HG02938 (cell line): Measurements from ENCODE around the gene LTBR.

Experiments
- ATAC-seq: cut with Tn5 transposase; IDR thresholded peaks from one replicate; pipeline ENCODE4 v1.9.1; 2021; ENCODE audit warnings: mild to moderate bottlenecking, moderate library complexity; ENCODE audit not compliant: unreplicated experiment

LTBR gene

DNA sequence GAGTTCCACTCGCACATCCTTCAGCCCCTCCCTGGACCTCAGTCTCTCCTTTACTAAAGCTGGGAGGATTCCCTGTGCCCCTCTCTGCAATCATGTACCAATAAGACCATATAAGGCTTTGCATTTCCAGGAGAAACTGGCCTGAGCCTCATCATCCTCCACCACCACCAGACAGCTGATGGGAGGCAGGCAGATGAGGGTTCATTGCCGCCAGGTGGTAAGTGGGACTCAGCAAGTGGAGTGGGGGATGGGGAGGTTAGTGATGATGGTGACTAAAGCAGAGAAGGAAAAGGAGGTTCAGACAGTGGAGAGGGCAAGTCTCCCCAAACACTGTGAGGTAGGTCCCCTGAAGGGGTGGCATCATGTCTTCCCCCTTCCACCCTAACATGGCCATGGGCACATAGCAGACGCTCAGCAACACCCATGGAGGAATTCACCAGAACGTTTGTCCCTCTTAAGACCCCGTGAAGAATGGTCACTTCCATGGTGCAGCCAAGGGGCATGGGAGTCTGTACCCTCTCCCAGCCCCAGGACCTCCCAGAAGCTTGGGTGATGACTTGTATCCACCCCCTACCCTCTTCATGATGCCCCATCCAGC, 37.6 kb upstream of the LTBR start:
- ATAC-seq: no peak

GRCh38 chr12:6346942-6347341, 37.0 kb upstream of the LTBR start:
- ATAC-seq: no peak

DNA sequence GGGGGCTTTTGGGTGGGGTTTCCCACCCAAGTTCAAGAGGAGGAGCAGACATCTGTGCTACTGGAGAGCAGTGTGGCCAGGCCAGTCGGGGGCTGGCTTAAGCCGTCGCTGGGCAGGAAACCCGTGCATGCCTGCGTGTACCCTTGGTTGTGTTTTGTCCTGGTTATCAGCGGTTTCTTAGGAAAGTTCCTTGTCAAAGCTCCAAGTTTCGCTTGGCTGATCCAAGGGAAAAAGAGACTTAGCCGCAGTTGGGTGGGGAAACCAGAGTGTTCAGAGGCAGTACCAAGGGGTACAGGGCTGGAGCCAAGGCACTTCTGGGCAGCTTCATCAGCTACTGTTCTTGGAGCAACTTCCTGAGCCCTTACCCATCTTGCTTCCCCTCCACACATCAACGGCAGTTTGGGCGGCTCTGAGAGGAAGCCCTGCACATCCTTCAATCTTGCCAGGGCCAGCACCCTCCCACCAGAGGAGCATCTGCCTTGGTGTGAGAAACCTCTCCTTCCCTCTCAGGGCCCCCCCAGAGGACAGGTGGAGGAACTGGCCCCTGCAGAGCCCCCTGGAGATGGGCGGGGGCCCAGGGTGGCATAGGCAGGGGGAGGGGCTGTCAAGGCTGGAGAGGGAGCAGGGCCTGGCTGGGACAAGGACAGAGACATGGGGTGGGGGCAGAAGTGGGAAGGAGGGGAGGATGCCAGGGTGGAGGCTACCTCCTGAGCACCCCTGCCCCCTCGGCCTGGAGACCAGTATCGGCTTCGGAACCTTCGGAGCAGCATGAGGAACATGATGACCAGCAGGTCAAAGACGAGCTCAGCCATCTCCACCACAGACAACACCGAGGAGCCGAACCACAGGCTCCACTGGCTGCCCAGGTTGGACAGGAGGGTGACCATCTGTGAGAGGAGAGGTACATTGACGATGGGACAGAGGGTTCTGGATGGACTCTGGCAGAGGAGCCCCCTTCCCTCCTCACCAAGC, 36.3 kb upstream of the LTBR start:
- no peak for ATAC-seq

DNA sequence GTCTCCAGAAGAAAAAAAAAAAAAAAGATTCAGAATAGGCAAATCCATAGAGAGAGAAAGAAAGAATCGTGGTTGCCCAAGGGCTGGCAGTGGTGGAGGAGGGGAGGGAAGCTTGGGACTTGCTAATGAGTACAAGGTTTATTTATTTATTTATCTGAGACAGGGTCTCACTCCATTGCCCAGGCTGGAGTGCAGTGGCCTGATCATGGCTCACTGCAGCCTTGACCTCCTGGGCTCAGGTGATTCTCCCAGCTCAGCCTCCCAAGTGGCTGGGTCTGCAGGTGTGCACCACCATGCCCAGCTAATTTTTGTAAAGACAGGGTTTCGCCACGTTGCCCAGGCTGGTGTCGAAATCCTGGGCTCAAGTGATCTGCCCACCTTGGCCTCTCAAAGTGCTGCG, 32.3 kb upstream of the LTBR start:
- ATAC-seq: no peak

- no peak for ATAC-seq
Observed at GRCh38 chr12:6352193-6353173, 31.5 kb upstream of the LTBR start.

GRCh38 chr12:6354495-6355393, 29.2 kb upstream of the LTBR start:
- ATAC-seq: no peak

GRCh38 chr12:6355491-6356373, 28.2 kb upstream of the LTBR start:
- no peak for ATAC-seq

- no peak for ATAC-seq
Observed at GRCh38 chr12:6356374-6356820, 27.6 kb upstream of the LTBR start.

- no peak for ATAC-seq
Observed at GRCh38 chr12:6358881-6359280, 25.1 kb upstream of the LTBR start.

DNA sequence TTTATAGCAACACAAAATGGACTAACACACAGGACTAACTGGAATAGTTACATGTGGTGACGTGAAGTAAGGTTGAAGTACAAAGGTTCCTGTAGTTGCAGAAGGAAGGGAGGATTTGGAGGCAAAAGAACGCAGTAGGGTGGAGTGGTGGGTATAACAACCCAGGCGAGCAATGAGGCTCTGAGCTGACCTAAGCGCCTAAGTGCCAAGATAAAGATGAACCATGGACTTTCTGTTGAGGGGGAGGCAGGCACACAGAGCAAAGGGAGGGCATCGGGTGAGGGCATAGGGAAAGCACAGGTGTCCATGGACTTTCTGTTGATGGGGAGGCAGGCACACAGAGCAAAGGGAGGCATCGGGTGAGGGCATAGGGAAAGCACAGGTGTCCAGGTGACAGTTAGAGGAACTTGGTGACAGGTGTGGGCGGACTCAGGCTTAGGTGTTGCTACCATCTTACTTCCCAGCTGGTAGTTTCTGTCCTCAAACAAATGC, 23.8 kb upstream of the LTBR start:
- ATAC-seq: no peak

DNA sequence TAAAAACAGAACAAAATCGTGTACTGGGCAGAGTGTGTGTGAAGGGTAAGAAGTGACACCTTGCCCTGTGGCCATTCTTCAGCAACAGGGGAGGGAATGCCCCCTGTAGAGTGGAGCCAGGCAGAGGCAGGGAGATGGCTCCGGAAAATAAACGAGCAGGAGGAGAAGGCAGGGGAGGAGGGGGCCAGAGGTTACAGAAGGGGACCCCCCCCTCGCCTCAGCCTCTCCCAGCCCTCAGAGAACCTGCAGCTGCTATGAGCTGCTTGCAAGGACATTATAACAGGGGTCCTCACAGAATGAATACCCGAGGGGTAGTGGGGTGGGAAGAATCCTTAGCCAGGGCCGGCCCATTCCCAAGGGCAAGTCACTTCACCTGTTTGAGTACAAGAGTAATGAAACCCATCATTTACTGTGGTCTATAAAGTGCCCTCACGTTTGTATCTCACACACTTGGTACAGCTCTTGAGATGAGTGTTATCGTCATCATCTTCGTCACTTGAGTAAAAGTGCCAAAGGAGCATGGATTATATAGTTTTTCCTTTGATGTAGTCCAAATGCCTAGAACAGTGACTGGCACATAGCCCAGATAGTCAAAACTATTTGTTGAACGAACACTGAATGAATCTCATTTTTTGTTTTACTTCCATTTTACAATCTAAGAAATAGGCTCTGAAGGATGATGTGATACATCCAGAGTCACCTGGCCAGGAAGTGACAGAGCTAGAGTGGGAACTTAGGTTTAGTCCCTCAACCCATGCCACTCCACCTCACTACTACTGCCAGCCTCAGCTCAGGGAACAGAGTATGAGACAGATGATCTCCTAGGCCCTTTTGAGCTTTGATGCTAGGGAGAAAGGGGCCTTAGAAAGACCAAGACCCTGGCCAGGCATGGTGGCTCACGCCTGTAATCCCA, 23.1 kb upstream of the LTBR start:
- ATAC-seq: no peak

GRCh38 chr12:6361834-6362233, 22.1 kb upstream of the LTBR start:
- no peak for ATAC-seq

DNA sequence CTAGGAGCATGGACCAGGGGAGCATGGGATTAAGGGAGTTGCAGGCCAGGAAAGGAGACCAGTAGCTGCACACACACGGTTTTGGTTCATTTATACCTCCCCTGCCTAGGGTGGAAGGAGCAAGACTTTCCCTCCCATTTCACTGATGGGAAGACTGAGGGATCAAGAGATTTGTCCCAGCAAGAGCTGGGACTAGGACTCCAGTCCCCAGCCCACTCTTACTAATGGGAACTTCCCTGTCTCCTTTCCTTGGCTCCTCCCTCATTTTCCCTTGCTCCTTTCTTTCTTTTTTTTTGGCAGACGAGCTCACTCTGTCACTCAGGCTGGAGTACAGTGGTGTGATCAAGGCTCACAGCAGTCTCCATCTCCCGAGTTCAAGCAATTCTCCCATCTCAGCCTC, 21.6 kb upstream of the LTBR start:
- ATAC-seq: no peak

DNA sequence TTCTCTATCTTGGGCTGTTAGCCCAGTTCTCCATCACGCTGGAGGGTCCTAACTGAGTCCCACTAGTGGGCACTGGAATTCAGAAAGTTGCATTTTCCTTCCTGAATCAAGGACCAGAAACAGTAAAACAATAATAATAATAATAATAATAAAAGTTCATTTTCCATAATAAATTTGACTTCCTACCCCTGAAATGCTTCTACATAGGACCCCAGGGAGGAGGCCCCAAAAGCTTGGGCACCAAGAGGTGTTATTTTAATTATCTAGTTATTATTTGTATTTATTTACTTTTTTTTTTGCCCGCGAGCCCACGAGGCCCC, 21.0 kb upstream of the LTBR start:
- no peak for ATAC-seq

- no peak for ATAC-seq
Observed at GRCh38 chr12:6363330-6364043, 20.5 kb upstream of the LTBR start.

DNA sequence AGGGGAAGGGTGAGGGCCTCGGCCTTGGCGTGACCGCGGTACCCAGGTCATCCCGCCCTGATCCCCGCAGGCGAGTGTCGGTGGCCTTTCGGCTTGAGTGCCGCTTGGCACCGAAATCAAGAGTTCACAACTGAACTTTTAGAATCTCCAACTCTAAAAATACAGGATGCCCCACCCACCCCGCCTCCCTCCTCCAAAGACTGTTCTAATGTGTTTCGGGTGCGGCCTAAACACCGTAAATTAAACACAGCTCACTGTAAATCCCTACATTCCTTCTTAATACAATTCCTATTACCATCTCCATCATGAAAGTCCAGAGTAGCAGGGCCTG, 20.0 kb upstream of the LTBR start:
- ATAC-seq: no peak
